ENCODE measurements around the gene CELF4. TPM values are rescaled to one million over a fixed set of nuclear protein-coding genes. Genes with fewer than 3 reads are reported as not detected.

CELF4 gene
- total RNA-seq, 1 experiment from 2014 or later: not detected

- DNase-seq: no peak
- H3K9me3 ChIP-seq (replicated peaks): no peaks in the 10 kb centered on the region
- H3K27me3 ChIP-seq: no peaks in the 10 kb centered on the region
- H3K27ac ChIP-seq: no peak overlapping the region
- no peak overlapping the region for H3K4me3 ChIP-seq
- H3K4me1 ChIP-seq: no peaks in the 10 kb centered on the region
- no peaks in the 10 kb centered on the region for H3K36me3 ChIP-seq
These were observed 150.8 kb downstream of the CELF4 start for GRCh38 chr18:37414816-37415215.

GRCh38 chr18:37412829-37413228, 152.8 kb downstream of the CELF4 start:
- H3K4me1 ChIP-seq: no peaks in the 10 kb centered on the region
- no peak for DNase-seq
- no peak overlapping the region for H3K4me3 ChIP-seq
- no peaks in the 10 kb centered on the region for H3K27me3 ChIP-seq
- H3K9me3 ChIP-seq (replicated peaks): no peaks in the 10 kb centered on the region
- no peaks in the 10 kb centered on the region for H3K36me3 ChIP-seq
- H3K27ac ChIP-seq: no peak overlapping the region

DNA sequence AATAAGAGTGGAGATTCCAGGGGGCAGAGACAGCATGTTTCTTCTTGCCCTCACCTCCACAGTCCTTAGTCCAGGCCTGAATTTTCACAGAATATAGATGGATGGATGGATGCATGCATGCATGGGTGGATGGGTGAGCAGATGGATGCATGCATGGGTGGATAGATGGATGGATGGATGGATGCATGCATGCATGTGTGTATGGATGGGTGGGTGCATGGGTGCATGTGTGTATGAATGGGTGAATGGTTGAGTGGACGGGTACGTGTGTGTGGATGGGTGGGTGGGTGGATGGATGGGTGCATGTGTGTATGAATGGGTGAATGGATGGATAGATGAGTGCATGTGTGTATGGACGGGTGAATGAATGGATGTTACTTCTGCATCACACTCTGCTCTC, 153.3 kb downstream of the CELF4 start:
- no peak for DNase-seq
- Histone ChIP-seq H3K4me1 (no peaks in the 10 kb centered on the region), H3K36me3 (no peaks in the 10 kb centered on the region), H3K9me3 (replicated peaks) (no peaks in the 10 kb centered on the region), H3K4me3 (no peak overlapping the region), H3K27me3 (no peaks in the 10 kb centered on the region), H3K27ac (no peak overlapping the region)

DNA sequence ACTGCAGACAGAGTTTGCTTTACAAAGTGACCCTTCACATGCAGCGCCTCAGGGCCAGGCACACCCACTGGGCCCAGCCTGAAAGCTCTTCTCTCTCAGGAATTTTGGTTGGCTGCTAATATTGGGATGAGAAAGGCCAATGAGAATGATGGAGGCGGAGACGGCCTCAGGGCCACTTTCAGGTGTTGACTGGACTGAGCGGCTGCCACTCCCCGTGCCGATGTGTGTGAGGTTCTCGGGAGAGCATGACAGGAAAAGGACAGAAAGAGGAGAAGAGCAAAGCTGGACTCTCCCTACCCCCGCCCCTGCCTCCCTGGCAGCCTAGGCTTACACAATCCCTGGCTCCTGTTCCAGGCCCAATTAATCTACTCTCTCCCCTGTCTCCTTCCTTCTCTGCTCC, 155.7 kb downstream of the CELF4 start:
- no peak overlapping the region for H3K4me3 ChIP-seq
- DNase-seq: no peak
- H3K27ac ChIP-seq: no peak overlapping the region
- no peaks in the 10 kb centered on the region for H3K4me1 ChIP-seq
- no peaks in the 10 kb centered on the region for H3K27me3 ChIP-seq
- no peaks in the 10 kb centered on the region for H3K9me3 ChIP-seq (replicated peaks)
- H3K36me3 ChIP-seq: no peaks in the 10 kb centered on the region

GRCh38 chr18:37408676-37409265, 156.8 kb downstream of the CELF4 start:
- no peak overlapping the region for H3K27ac ChIP-seq
- no peaks in the 10 kb centered on the region for H3K27me3 ChIP-seq
- no peak for DNase-seq
- H3K36me3 ChIP-seq: no peaks in the 10 kb centered on the region
- no peaks in the 10 kb centered on the region for H3K4me1 ChIP-seq
- no peak overlapping the region for H3K4me3 ChIP-seq
- no peaks in the 10 kb centered on the region for H3K9me3 ChIP-seq (replicated peaks)

DNA sequence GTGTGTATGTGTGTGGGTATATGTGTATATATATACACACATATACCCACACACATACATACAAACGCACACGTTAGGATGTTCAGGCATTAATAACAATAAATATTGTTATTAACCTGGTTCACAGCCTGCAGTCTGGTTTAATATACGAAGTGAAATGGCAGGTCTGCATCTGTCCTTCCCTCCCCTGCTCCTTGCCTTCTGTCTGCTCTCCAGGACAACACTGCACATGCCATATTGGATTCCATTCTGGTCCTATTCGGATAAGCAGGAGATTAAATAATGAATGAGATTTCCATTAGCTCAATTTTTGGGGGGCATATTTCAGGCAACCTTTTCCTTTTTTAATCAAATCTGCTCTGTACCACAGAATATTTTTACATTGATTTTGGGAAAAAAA, 158.0 kb downstream of the CELF4 start:
- Histone ChIP-seq H3K4me3 (no peak overlapping the region), H3K4me1 (no peaks in the 10 kb centered on the region), H3K9me3 (replicated peaks) (no peaks in the 10 kb centered on the region), H3K36me3 (no peaks in the 10 kb centered on the region), H3K27ac (no peak overlapping the region), H3K27me3 (no peaks in the 10 kb centered on the region)
- DNase-seq: no peak

DNA sequence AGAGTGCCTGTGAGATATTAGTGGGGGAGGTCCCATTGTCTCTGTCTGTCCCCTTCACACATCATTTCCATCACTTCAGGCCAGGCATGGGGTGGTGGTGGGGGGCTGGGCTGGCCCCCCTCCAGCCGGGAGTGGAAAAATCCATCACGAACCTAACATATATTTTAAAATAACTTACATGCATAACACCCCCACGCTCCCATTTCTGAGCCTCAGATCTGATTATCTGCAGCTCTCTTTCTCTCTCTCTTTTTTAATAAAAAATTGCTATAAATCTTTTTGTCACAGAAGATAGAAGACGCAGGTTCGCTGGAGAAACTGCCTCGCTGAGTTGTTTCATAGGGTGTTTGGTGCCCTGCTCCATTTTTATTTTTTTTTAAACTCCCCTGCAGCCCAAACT, 159.8 kb downstream of the CELF4 start:
- no peaks in the 10 kb centered on the region for H3K4me1 ChIP-seq
- no peaks in the 10 kb centered on the region for H3K36me3 ChIP-seq
- no peak overlapping the region for H3K4me3 ChIP-seq
- no peak overlapping the region for H3K27ac ChIP-seq
- H3K9me3 ChIP-seq (replicated peaks): no peaks in the 10 kb centered on the region
- H3K27me3 ChIP-seq: no peaks in the 10 kb centered on the region
- no peak for DNase-seq

DNA sequence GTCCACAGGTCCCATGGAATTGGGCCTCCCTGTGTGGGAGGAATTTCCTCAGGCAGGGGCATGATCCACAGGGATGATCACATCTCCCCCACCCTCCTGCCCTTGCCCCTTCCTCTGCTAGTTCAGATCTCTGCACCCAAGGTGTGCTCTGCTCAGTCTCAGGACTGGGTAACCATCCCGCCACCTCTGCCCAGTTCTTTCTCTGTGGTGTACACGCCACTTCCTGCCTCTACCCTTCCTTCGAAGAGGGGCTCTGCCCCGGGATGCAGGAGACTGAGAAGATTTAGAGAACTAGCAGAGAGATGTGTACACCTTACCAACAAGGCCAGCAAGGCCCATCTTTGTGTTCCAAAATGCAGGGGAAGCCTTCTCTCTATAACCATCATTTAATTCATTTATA, 160.4 kb downstream of the CELF4 start:
- Histone ChIP-seq H3K4me1 (no peaks in the 10 kb centered on the region), H3K9me3 (replicated peaks) (no peaks in the 10 kb centered on the region), H3K27me3 (no peaks in the 10 kb centered on the region), H3K36me3 (no peaks in the 10 kb centered on the region), H3K27ac (no peak overlapping the region), H3K4me3 (no peak overlapping the region)
- DNase-seq: no peak

DNA sequence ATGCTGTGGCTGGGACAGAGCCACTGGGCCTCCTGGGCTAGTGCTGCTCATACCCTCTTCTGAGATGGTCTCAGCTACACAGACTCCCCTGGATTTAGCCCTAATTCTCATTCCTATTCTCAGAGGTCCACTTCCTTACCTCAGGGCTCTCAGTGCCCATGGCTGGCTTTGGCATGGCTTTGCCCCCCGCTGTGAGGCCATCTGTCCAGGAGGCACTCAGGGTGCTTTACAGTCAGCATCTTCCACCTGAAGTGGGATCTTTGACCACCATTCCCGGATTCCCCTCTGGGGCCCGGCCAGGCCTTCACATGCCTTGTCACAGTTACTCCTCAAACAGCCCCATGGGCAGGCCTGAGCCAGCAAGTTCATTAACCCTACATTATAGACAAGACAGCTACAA, 161.8 kb downstream of the CELF4 start:
- DNase-seq: no peak
- H3K4me3 ChIP-seq: no peak overlapping the region
- H3K4me1 ChIP-seq: no peaks in the 10 kb centered on the region
- H3K27ac ChIP-seq: no peak overlapping the region
- no peaks in the 10 kb centered on the region for H3K27me3 ChIP-seq
- no peaks in the 10 kb centered on the region for H3K36me3 ChIP-seq
- no peaks in the 10 kb centered on the region for H3K9me3 ChIP-seq (replicated peaks)

DNA sequence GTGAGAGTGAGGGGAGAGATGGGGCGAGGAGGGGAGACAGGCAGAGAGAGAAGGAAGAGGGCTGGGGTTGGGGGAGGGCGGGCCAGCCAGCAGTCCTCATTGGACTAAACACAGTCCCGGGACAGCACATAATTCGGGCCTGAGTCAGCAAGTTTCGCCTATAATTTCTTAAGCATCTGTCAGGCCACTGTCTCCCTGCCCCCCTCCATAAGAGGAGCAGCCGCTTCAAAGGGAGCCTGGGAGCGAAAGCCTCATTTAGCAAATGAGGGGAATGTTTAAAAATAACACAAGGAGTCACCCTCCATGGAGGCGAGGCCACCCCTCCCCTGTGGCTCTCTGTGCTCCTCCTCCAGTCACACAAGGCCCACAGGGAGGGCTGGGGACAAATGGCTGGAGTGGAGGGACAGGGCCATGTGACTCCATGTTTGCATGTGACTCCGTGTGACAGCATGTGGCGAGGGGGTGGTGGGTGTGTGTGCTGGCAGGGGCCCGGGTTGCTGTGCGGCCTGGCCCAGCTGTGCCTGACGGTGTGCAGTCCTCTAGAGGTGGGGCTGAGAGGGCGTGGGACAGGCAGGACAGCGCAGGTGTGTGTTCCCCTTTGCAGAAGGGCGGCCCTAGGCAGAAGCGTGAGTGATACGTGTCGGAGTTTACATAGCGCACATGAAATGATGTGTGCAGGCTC, 162.4 kb downstream of the CELF4 start:
- DNase-seq: peak in 1 of 2 experiments; percentile 9
- Histone ChIP-seq H3K9me3 (replicated peaks) (no peaks in the 10 kb centered on the region), H3K27me3 (no peaks in the 10 kb centered on the region), H3K27ac (no peak overlapping the region), H3K36me3 (no peaks in the 10 kb centered on the region), H3K4me3 (no peak overlapping the region), H3K4me1 (no peaks in the 10 kb centered on the region)

DNA sequence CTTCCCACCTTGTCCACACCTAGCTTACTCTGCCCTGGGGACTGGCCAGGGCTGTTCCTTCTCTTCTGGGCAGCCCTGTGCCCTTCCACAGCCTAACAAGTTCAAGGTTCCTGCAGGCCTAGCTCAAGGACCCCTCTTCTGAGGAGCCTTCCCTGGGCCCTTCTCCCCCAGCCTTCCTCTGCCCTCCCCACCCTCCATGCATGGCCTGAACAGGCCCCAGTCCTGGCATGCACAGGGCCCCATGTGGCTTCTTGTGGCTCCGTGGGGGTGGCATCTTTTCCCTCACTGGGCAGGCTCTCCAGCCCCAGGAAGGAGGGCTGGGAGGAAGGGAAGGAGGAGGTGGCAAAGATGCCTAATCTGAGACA, 162.9 kb downstream of the CELF4 start:
- DNase-seq: no peak
- H3K4me1 ChIP-seq: no peaks in the 10 kb centered on the region
- H3K36me3 ChIP-seq: no peaks in the 10 kb centered on the region
- no peak overlapping the region for H3K4me3 ChIP-seq
- H3K27me3 ChIP-seq: no peaks in the 10 kb centered on the region
- H3K9me3 ChIP-seq (replicated peaks): no peaks in the 10 kb centered on the region
- H3K27ac ChIP-seq: no peak overlapping the region

GRCh38 chr18:37400802-37401201, 164.8 kb downstream of the CELF4 start:
- no peak overlapping the region for H3K4me3 ChIP-seq
- DNase-seq: no peak
- no peaks in the 10 kb centered on the region for H3K27me3 ChIP-seq
- H3K9me3 ChIP-seq (replicated peaks): no peaks in the 10 kb centered on the region
- H3K4me1 ChIP-seq: no peaks in the 10 kb centered on the region
- no peak overlapping the region for H3K27ac ChIP-seq
- H3K36me3 ChIP-seq: no peaks in the 10 kb centered on the region

GRCh38 chr18:37398248-37398920, 167.2 kb downstream of the CELF4 start:
- Histone ChIP-seq H3K27me3 (no peaks in the 10 kb centered on the region), H3K4me3 (no peak overlapping the region), H3K9me3 (replicated peaks) (no peaks in the 10 kb centered on the region), H3K36me3 (no peaks in the 10 kb centered on the region), H3K4me1 (no peaks in the 10 kb centered on the region), H3K27ac (no peak overlapping the region)
- DNase-seq: no peak

DNA sequence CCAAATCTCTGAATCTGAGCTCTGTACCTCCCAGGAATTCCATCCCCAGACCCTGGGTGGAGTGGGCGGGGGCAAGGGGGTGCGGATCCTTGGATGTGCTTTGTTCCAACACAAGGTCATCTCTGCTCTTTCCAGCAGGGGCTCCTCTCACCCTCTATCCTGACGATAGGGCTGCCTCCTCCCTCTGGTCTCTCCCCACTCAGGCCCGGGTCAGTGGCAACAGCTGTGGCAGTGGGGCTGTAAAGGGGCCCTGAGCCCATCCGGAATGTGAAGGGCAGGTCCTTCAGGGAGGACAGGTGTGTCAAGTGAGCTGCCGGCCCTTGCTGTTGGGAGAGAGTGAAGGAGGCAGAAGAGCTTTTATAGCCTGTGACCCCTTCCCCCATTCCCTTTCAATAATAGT, 167.8 kb downstream of the CELF4 start:
- Histone ChIP-seq H3K27ac (no peak overlapping the region), H3K36me3 (no peaks in the 10 kb centered on the region), H3K4me1 (no peaks in the 10 kb centered on the region), H3K9me3 (replicated peaks) (no peaks in the 10 kb centered on the region), H3K27me3 (no peaks in the 10 kb centered on the region), H3K4me3 (no peak overlapping the region)
- DNase-seq: peak in 1 of 2 experiments; percentile 8

DNA sequence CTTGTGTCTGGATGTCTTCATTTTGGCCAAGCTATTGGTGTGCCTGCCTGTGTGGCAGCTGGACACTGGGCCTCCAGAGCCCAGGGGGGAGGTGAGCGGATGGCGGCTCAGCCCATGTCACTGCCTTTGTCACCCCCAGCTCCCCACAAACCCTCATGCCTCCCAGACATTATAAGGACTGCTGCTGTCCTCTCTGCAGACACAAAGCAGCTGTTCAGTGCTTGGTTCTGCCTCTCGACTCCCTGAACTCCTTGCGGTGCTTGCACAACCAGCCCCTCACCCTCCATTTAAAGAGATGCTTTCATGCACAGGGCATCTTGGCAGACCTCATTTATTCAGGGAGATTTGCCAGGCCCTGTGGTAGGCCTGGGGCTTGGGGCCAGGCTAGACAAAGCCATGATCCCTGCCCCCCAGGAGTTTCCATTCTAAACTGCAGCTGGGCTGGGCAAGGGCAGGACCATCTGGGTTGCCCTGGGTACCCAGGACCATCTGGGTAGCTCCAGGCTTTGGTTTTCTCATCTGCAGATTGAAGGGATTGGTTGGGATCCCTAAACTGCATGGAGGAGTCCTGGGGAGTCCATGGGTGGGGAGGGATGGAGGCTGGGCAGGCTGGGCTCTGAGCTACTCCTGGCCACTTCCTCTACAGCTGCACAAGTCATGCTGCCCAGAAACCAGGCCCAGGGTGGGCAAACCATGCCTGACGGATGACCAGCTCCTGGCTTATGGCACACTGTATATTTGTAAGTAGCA, 168.5 kb downstream of the CELF4 start:
- H3K36me3 ChIP-seq: no peaks in the 10 kb centered on the region
- no peak overlapping the region for H3K27ac ChIP-seq
- H3K9me3 ChIP-seq (replicated peaks): no peaks in the 10 kb centered on the region
- no peaks in the 10 kb centered on the region for H3K4me1 ChIP-seq
- no peak for DNase-seq
- no peaks in the 10 kb centered on the region for H3K27me3 ChIP-seq
- H3K4me3 ChIP-seq: no peak overlapping the region

All from SJCRH30 (cell line).